Measurements from ENCODE around the gene EGFR.

GRCh38 chr7:55078465-55079372, 59.9 kb downstream of the EGFR start:
- TF ChIP-seq CTCF (IDR thresholded peaks at IDR 0.05) = no peak
- no peak for TF ChIP-seq GABPA (IDR thresholded peaks at IDR 0.05; ENCODE audit: low read depth)
- no peak for TF ChIP-seq USF1 (IDR thresholded peaks at IDR 0.05; ENCODE audit: borderline replicate concordance, low read depth)
- TF ChIP-seq RAD21 (IDR thresholded peaks at IDR 0.05; ENCODE audit: low read length) = no peak
- no peak for TF ChIP-seq POLR2AphosphoS5 (IDR thresholded peaks at IDR 0.05; ENCODE audit: low read depth, low read length)
- no peak for TF ChIP-seq RFX5 (IDR thresholded peaks at IDR 0.05; ENCODE audit: low read length)
- TF ChIP-seq, protein P1, sequence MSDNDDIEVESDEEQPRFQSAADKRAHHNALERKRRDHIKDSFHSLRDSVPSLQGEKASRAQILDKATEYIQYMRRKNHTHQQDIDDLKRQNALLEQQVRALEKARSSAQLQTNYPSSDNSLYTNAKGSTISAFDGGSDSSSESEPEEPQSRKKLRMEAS (IDR thresholded peaks at IDR 0.05; ENCODE audit: low read depth) = no peak
- TF ChIP-seq, protein P2, sequence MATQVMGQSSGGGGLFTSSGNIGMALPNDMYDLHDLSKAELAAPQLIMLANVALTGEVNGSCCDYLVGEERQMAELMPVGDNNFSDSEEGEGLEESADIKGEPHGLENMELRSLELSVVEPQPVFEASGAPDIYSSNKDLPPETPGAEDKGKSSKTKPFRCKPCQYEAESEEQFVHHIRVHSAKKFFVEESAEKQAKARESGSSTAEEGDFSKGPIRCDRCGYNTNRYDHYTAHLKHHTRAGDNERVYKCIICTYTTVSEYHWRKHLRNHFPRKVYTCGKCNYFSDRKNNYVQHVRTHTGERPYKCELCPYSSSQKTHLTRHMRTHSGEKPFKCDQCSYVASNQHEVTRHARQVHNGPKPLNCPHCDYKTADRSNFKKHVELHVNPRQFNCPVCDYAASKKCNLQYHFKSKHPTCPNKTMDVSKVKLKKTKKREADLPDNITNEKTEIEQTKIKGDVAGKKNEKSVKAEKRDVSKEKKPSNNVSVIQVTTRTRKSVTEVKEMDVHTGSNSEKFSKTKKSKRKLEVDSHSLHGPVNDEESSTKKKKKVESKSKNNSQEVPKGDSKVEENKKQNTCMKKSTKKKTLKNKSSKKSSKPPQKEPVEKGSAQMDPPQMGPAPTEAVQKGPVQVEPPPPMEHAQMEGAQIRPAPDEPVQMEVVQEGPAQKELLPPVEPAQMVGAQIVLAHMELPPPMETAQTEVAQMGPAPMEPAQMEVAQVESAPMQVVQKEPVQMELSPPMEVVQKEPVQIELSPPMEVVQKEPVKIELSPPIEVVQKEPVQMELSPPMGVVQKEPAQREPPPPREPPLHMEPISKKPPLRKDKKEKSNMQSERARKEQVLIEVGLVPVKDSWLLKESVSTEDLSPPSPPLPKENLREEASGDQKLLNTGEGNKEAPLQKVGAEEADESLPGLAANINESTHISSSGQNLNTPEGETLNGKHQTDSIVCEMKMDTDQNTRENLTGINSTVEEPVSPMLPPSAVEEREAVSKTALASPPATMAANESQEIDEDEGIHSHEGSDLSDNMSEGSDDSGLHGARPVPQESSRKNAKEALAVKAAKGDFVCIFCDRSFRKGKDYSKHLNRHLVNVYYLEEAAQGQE (IDR thresholded peaks at IDR 0.05; ENCODE audit: low read depth, low read length) = no peak
- TF ChIP-seq EP300 (IDR thresholded peaks at IDR 0.05; ENCODE audit: borderline replicate concordance in 1 of 2, low read depth in 1 of 2, low read length in 1 of 2) = no peak
- no peak for TF ChIP-seq FOXM1 (IDR thresholded peaks at IDR 0.05; ENCODE audit: low read depth)
- TF ChIP-seq EZH2phosphoT487 (IDR thresholded peaks at IDR 0.05; ENCODE audit: borderline replicate concordance, low read depth) = no peak

Measured in SK-N-SH (cell line).